K562 (cell line): Measurements from ENCODE around the gene TECPR2. TPM values are rescaled to one million over a fixed set of nuclear protein-coding genes. Genes with fewer than 3 reads are reported as not detected.

Experiments
- BHLHE40 ChIP-seq: IDR thresholded peaks from 2 replicates; pipeline ENCODE4 v1.6.1; 2011; ENCODE audit warnings: low read length, improper control_type of control experiment
- CREM ChIP-seq: IDR thresholded peaks from 2 replicates; pipeline ENCODE4 v1.6.1; 2014; ENCODE audit warnings: antibody characterized with exemption, low read depth
- GATAD2B ChIP-seq: fragments of 450-650 bp; IDR thresholded peaks from 2 replicates; pipeline ENCODE4 v1.6.1; 2017; ENCODE audit warnings: mild to moderate bottlenecking, borderline replicate concordance
- HDAC2 ChIP-seq: fragments of 450-650 bp; IDR thresholded peaks from 2 replicates; pipeline ENCODE4 v1.6.1; 2016; ENCODE audit warnings: mild to moderate bottlenecking
- NFIC ChIP-seq: fragments of 450-650 bp; IDR thresholded peaks from 2 replicates; pipeline ENCODE4 v1.6.1; 2017; ENCODE audit warnings: mild to moderate bottlenecking, inconsistent platforms
- NFIX ChIP-seq: fragments of 250-450 bp; sonication (Bioruptor Pico); IDR thresholded peaks from 2 replicates; pipeline ENCODE4 v1.4.0; 2020; ENCODE audit warnings: low read depth, mild to moderate bottlenecking, moderate library complexity
- NRF1 ChIP-seq, 2 experiments: fragments of 450-650 bp; IDR thresholded peaks in 1 of 2; conservative IDR thresholded peaks in 1 of 2; 2 replicates each; pipeline ENCODE4 v1.6.1; 2014; ENCODE audit warnings: mild to moderate bottlenecking in 2 of 2
- POLR2AphosphoS5 ChIP-seq: IDR thresholded peaks from 2 replicates; pipeline ENCODE4 v1.6.1; 2011; ENCODE audit warnings: mild to moderate bottlenecking, low read depth, low read length, moderate library complexity; ENCODE audit not compliant: control insufficient read depth, insufficient read depth
- RAD51 ChIP-seq: fragments of 450-650 bp; IDR thresholded peaks from 2 replicates; pipeline ENCODE4 v1.7.1; 2016; ENCODE audit warnings: low read depth, mild to moderate bottlenecking, borderline replicate concordance
- RB1 ChIP-seq: fragments of 450-650 bp; IDR thresholded peaks from 2 replicates; pipeline ENCODE4 v1.6.1; 2017; ENCODE audit warnings: low read depth, mild to moderate bottlenecking
- SMAD2 ChIP-seq: fragments of 150-350 bp; IDR thresholded peaks from 2 replicates; pipeline ENCODE4 v1.6.1; 2014; ENCODE audit warnings: low read depth, mild to moderate bottlenecking, low read length
- ZC3H8 ChIP-seq: fragments of 450-650 bp; IDR thresholded peaks from 2 replicates; pipeline ENCODE4 v1.6.1; 2017
- ZFX ChIP-seq: sonication (generic); formaldehyde crosslinking; IDR thresholded peaks from 2 replicates; pipeline ENCODE4 v1.8.0; 2022; ENCODE audit warnings: mild to moderate bottlenecking, missing genetic modification reagents, moderate library complexity
- polyA plus RNA-seq, 8 experiments: library from polyadenylated mRNA; depleted of rRNA in 4 of 8; stranded (reverse) in 5 of 8; unstranded in 3 of 8; fragments of >200 nt; fragmentation: Nextera tagmentation in 2 of 8; fragmentation: Illumina TruSeq in 1 of 8; extraction: Ambion mirVana in 2 of 8; extraction: Trizol in 1 of 8; gene quantifications; 2 replicates each; pipeline versions ENCODE4 v1.2.1 to v1.2.3, GENCODE V29; 2011 to 2014; ENCODE audit warnings: inconsistent platforms in 1 of 8, missing spikeins in 1 of 8
- total RNA-seq, 7 experiments: library from RNA; depleted of rRNA in 6 of 7; stranded (reverse); fragments of >200 nt in 6 of 7; fragmentation: Illumina TruSeq in 2 of 7; extraction: Trizol in 2 of 7; gene quantifications; 2 replicates each; pipeline versions ENCODE4 v1.2.1 to v1.2.3, GENCODE V29; 2011 to 2021; ENCODE audit warnings: low replicate concordance in 1 of 7
- TF ChIP-seq, protein P1 (sequence below), 2 experiments: fragments of 450-650 bp; formaldehyde crosslinking in 1 of 2; IDR thresholded peaks; 2 replicates each; pipeline versions ENCODE4 v1.4.0 to v1.6.1; 2014 to 2020; ENCODE audit warnings: mild to moderate bottlenecking in 2 of 2, borderline replicate concordance in 1 of 2, low read depth in 1 of 2
- TF ChIP-seq, protein P2 (sequence below): sonication (generic); formaldehyde crosslinking; IDR thresholded peaks from 2 replicates; pipeline ENCODE4 v1.9.0; 2022; ENCODE audit warnings: mild to moderate bottlenecking, missing genetic modification reagents
- TF ChIP-seq, protein P3 (sequence below): sonication (generic); formaldehyde crosslinking; IDR thresholded peaks from 2 replicates; pipeline ENCODE4 v1.8.0; 2022; ENCODE audit warnings: missing genetic modification reagents, mild to moderate bottlenecking, moderate library complexity, borderline replicate concordance
- TF ChIP-seq, protein P4 (sequence below), 2 experiments: fragments of 450-650 bp; conservative IDR thresholded peaks; 2 replicates each; pipeline ENCODE4 v1.6.1; 2017; ENCODE audit warnings: mild to moderate bottlenecking in 2 of 2, moderate library complexity in 2 of 2

TECPR2 gene
- total and polyA plus RNA-seq, 9 of the 15 experiments (the other 6 are each of a cell fraction or from before 2014, with no cell fraction given), result 0.04 to 3.0 (median 0.83) TPM

DNA sequence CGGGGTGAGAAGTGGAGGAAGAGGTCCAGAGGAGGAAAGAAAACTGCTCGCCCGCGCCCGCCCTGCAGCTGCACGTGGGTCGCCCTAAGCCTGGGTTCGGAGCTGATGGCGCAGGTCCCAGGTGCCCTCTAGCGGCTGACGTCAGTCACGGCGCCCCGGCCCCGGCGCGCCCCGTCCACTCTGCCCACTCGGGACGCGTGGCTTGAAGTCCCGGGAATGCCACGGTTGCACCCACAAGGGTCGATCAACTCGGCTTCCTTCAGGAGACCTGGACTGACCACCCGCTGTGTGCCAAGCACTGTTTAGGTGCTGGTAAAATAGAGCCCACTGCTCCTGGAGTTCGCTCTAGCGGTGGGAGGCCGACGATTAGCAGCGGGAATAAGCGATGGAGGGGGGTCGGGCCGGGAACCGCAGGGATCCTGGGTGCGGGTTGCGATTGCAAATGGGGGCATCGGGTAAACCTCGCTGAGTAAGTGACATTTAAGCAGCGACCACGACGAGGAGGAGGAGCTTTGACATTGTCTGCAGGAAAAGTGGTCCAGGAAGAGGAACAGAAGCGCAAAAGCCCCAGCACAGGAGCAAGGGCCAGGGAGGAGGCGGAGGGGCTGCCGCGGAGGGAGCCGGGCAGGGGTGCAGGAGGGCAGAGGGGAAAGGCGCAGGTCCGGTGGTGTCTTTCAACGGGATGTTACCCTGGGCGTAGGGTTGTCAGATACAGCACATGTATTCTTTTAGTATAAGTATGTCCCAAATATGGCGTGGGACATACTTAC is 48.3 kb upstream of the TECPR2 start (continued):
- TF ChIP-seq NRF1 (conservative IDR thresholded peaks at IDR 0.05 in 1 of 2, IDR thresholded peaks at IDR 0.05 in 1 of 2) (0 out of 4 replicates have a peak, but pooled peaks of 1 of the 2 experiments have one; percentile 27), SMAD2 (no peak), RB1 (peak; percentile 82), BHLHE40 (peak; percentile 85), GATAD2B (peak; percentile 48; the same call in 1 of the 2 replicates), ZC3H8 (no peak), ZFX (CRISPR knock-in tag) (peak; percentile 39; the same call in 1 of the 2 replicates), POLR2AphosphoS5 (no peak), HDAC2 (peak; percentile 79; the same call in 1 of the 2 replicates), NFIX (CRISPR knock-in tag) (no peak), NFIC (peak; percentile 40; the same call in 1 of the 2 replicates), RAD51 (peak; percentile 42; the same call in 1 of the 2 replicates), CREM (peak; percentile 74)
- TF ChIP-seq, protein P1, sequence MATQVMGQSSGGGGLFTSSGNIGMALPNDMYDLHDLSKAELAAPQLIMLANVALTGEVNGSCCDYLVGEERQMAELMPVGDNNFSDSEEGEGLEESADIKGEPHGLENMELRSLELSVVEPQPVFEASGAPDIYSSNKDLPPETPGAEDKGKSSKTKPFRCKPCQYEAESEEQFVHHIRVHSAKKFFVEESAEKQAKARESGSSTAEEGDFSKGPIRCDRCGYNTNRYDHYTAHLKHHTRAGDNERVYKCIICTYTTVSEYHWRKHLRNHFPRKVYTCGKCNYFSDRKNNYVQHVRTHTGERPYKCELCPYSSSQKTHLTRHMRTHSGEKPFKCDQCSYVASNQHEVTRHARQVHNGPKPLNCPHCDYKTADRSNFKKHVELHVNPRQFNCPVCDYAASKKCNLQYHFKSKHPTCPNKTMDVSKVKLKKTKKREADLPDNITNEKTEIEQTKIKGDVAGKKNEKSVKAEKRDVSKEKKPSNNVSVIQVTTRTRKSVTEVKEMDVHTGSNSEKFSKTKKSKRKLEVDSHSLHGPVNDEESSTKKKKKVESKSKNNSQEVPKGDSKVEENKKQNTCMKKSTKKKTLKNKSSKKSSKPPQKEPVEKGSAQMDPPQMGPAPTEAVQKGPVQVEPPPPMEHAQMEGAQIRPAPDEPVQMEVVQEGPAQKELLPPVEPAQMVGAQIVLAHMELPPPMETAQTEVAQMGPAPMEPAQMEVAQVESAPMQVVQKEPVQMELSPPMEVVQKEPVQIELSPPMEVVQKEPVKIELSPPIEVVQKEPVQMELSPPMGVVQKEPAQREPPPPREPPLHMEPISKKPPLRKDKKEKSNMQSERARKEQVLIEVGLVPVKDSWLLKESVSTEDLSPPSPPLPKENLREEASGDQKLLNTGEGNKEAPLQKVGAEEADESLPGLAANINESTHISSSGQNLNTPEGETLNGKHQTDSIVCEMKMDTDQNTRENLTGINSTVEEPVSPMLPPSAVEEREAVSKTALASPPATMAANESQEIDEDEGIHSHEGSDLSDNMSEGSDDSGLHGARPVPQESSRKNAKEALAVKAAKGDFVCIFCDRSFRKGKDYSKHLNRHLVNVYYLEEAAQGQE (IDR thresholded peaks at IDR 0.05; ENCODE audit: borderline replicate concordance), result peak; percentile 81
- TF ChIP-seq, protein P1 (CRISPR knock-in tag; IDR thresholded peaks at IDR 0.05; ENCODE audit: low read depth), result no peak
- TF ChIP-seq, protein P2, sequence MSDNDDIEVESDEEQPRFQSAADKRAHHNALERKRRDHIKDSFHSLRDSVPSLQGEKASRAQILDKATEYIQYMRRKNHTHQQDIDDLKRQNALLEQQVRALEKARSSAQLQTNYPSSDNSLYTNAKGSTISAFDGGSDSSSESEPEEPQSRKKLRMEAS, result peak; percentile 88
- TF ChIP-seq, protein P3, sequence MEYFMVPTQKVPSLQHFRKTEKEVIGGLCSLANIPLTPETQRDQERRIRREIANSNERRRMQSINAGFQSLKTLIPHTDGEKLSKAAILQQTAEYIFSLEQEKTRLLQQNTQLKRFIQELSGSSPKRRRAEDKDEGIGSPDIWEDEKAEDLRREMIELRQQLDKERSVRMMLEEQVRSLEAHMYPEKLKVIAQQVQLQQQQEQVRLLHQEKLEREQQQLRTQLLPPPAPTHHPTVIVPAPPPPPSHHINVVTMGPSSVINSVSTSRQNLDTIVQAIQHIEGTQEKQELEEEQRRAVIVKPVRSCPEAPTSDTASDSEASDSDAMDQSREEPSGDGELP, result peak; percentile 81
- TF ChIP-seq, protein P4, sequence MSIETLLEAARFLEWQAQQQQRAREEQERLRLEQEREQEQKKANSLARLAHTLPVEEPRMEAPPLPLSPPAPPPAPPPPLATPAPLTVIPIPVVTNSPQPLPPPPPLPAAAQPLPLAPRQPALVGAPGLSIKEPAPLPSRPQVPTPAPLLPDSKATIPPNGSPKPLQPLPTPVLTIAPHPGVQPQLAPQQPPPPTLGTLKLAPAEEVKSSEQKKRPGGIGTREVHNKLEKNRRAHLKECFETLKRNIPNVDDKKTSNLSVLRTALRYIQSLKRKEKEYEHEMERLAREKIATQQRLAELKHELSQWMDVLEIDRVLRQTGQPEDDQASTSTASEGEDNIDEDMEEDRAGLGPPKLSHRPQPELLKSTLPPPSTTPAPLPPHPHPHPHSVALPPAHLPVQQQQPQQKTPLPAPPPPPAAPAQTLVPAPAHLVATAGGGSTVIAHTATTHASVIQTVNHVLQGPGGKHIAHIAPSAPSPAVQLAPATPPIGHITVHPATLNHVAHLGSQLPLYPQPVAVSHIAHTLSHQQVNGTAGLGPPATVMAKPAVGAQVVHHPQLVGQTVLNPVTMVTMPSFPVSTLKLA (conservative IDR thresholded peaks at IDR 0.05), result peak; percentile 92 to 95
